Peyer's patch (tissue), 4 donors: ENCODE results near the gene BLMH. TPM values are rescaled to one million over a fixed set of nuclear protein-coding genes. Genes with fewer than 3 reads are reported as not detected.

Source experiments
- DNase-seq, 3 donors: peaks; one replicate each; pipeline ENCODE4 v3.0.0-alpha.2; 2017 to 2019
- H3K27ac ChIP-seq, 4 donors: fragments of 200-600 bp; sonication (generic); one replicate each; pipeline ENCODE4 v1.5.1; 2016 to 2019
- H3K27me3 ChIP-seq, 2 donors: fragments of 200-600 bp; sonication (generic); one replicate each; pipeline ENCODE4 v1.5.1; 2019
- H3K36me3 ChIP-seq, 3 donors: fragments of 200-600 bp; sonication (generic); one replicate each; pipeline ENCODE4 v1.5.1; 2016 to 2019
- H3K4me1 ChIP-seq, 4 donors: fragments of 200-600 bp; sonication (generic); one replicate each; pipeline ENCODE4 v1.5.1; 2016 to 2019
- H3K4me3 ChIP-seq, 4 donors: fragments of 200-600 bp; sonication (generic); 1 replicate in 3 of 4; 2 replicates in 1 of 4; pipeline ENCODE4 v1.5.1; 2016 to 2019; ENCODE audit warnings: mild to moderate bottlenecking in 1 of 4
- H3K9me3 ChIP-seq, 4 donors: fragments of 200-600 bp; sonication (generic); one replicate each; pipeline ENCODE4 v1.5.1; 2016 to 2019; ENCODE audit warnings: mild to moderate bottlenecking in 1 of 4
- CTCF ChIP-seq, 6 experiments: fragments of 450-650 bp in 4 of 6; fragments of 200-600 bp in 2 of 6; sonication (generic) in 1 of 6; IDR thresholded peaks; one replicate each; pipeline ENCODE4 v1.5.1; 2017 to 2019; ENCODE audit warnings: antibody characterized with exemption in 6 of 6, mild to moderate bottlenecking in 3 of 6, moderate library complexity in 1 of 6
- POLR2A ChIP-seq, 2 donors: fragments of 450-650 bp; IDR thresholded peaks; one replicate each; pipeline ENCODE4 v1.5.1; 2017; ENCODE audit warnings: antibody characterized with exemption in 2 of 2, mild to moderate bottlenecking in 2 of 2, moderate library complexity in 2 of 2
- total RNA-seq, 4 donors: library from RNA; depleted of rRNA; stranded (reverse); fragments of >200 nt; gene quantifications; one replicate each; pipeline ENCODE4 v1.1.0, GENCODE V29; 2016

The BLMH gene
- total RNA-seq, 4 donors from 2014 or later = 19.4 to 49.5 (median 31.3) TPM

GRCh38 chr17:30226878-30227277, 64.9 kb downstream of the BLMH start:
- no peak for DNase-seq
- no peaks in the 10 kb centered on the region for H3K9me3 ChIP-seq
- no peak for TF ChIP-seq CTCF (IDR thresholded peaks at IDR 0.05)
- no peak for TF ChIP-seq POLR2A (IDR thresholded peaks at IDR 0.05)
- H3K4me1 ChIP-seq = peaks cover 0 to 31% (median 0%) of the 10 kb centered on the region in 4 donors
- no peak overlapping the region for H3K27ac ChIP-seq
- no peak overlapping the region for H3K4me3 ChIP-seq
- no peaks in the 10 kb centered on the region for H3K36me3 ChIP-seq
- no peaks in the 10 kb centered on the region for H3K27me3 ChIP-seq

- TF ChIP-seq CTCF (IDR thresholded peaks at IDR 0.05) (no peak), POLR2A (IDR thresholded peaks at IDR 0.05) (no peak)
- Histone ChIP-seq H3K27ac (peak overlapping the region in 3 of 4 donors; percentile 20 to 87 (median 83)), H3K4me3 (no peak overlapping the region), H3K4me1 (peaks cover 0 to 31% (median 0%) of the 10 kb centered on the region in 4 donors), H3K36me3 (no peaks in the 10 kb centered on the region), H3K27me3 (no peaks in the 10 kb centered on the region), H3K9me3 (no peaks in the 10 kb centered on the region)
- DNase-seq = peak in 1 of 3 donors; percentile 73
Observed at GRCh38 chr17:30225919-30226553, 65.7 kb downstream of the BLMH start.

- no peak for TF ChIP-seq CTCF (IDR thresholded peaks at IDR 0.05)
- no peak for TF ChIP-seq POLR2A (IDR thresholded peaks at IDR 0.05)
- no peaks in the 10 kb centered on the region for H3K36me3 ChIP-seq
- H3K9me3 ChIP-seq = no peaks in the 10 kb centered on the region
- no peak for DNase-seq
- H3K27ac ChIP-seq = peak overlapping the region in 3 of 4 donors; percentile 51 to 87 (median 83)
- H3K27me3 ChIP-seq = no peaks in the 10 kb centered on the region
- no peak overlapping the region for H3K4me3 ChIP-seq
- peaks cover 0 to 31% (median 0%) of the 10 kb centered on the region in 4 donors for H3K4me1 ChIP-seq
Observed at GRCh38 chr17:30225112-30225511, 66.6 kb downstream of the BLMH start.

- TF ChIP-seq POLR2A (IDR thresholded peaks at IDR 0.05) = no peak
- no peak for TF ChIP-seq CTCF (IDR thresholded peaks at IDR 0.05)
- Histone ChIP-seq H3K9me3 (no peaks in the 10 kb centered on the region), H3K27me3 (no peaks in the 10 kb centered on the region), H3K36me3 (no peaks in the 10 kb centered on the region), H3K27ac (no peak overlapping the region), H3K4me1 (peaks cover 0 to 31% (median 0%) of the 10 kb centered on the region in 4 donors), H3K4me3 (no peak overlapping the region)
- no peak for DNase-seq
Observed at GRCh38 chr17:30224419-30224960, 67.3 kb downstream of the BLMH start.

GRCh38 chr17:30222721-30223175, 69.0 kb downstream of the BLMH start:
- H3K36me3 ChIP-seq = peaks cover 0 to 4% (median 0%) of the 10 kb centered on the region in 3 donors
- no peaks in the 10 kb centered on the region for H3K9me3 ChIP-seq
- H3K4me1 ChIP-seq = peaks cover 0 to 18% (median 0%) of the 10 kb centered on the region in 4 donors
- peak in 2 of 3 donors; percentile 69 to 76 for DNase-seq
- peak overlapping the region in 3 of 4 donors; percentile 60 to 80 (median 71) for H3K27ac ChIP-seq
- TF ChIP-seq POLR2A (IDR thresholded peaks at IDR 0.05) (peak; percentile 78 to 86), CTCF (IDR thresholded peaks at IDR 0.05) (peak in 3 of 6 experiments; percentile 27 to 33 (median 28))
- H3K4me3 ChIP-seq = peak overlapping the region in 2 of 4 donors; percentile 39 to 43
- no peaks in the 10 kb centered on the region for H3K27me3 ChIP-seq
